ENCODE data around the gene CHRM5. TPM values are rescaled to one million over a fixed set of nuclear protein-coding genes. Genes with fewer than 3 reads are reported as not detected.

The CHRM5 gene
- not detected in 2 replicates for total RNA-seq

GRCh38 chr15:33968224-33968623, at the start of gene CHRM5:
TSS of gene CHRM5 (plus strand) at chr15:33968497. CDS start at chr15:34062718, 94,221 bp downstream.

GRCh38 chr15:34038871-34039789, 70.8 kb downstream of the CHRM5 start, which contains the start of gene AVEN:
TSS of gene AVEN (minus strand) at chr15:34039204. CDS start at chr15:34039046, 158 bp downstream.

GRCh38 chr15:34101366-34102174, 133.3 kb downstream of the CHRM5 start, which contains the start of the genes EMC7 and PGBD4:
TSS of gene EMC7 (minus strand) at chr15:34101862. CDS start at chr15:34101839, 23 bp downstream.
TSS of gene PGBD4 (plus strand) at chr15:34102083. CDS start at chr15:34102532, 449 bp downstream.

Other genes with a start within 250 kb of the CHRM5 start
- 6.8 and 19.9 TPM in 2 replicates for gene AVEN, start 70.7 kb downstream of the CHRM5 start, total RNA-seq
- gene EMC7, start 133.4 kb downstream of the CHRM5 start, total RNA-seq = 38.0 and 47.8 TPM in 2 replicates
- gene PGBD4, start 133.6 kb downstream of the CHRM5 start, total RNA-seq = 0.65 and 1.4 TPM in 2 replicates
- 18.6 and 22.5 TPM in 2 replicates for gene KATNBL1, start 241.6 kb downstream of the CHRM5 start, total RNA-seq